H1 (cell line): Measurements from ENCODE around the gene METTL8. TPM values are rescaled to one million over a fixed set of nuclear protein-coding genes. Genes with fewer than 3 reads are reported as not detected.

Source experiments
- ASH2L ChIP-seq: fragments of 200-600, 300-600 bp; sonication (generic); IDR thresholded peaks from one replicate; pipeline ENCODE4 v1.7.1; 2017; ENCODE audit warnings: low read length
- BCL11A ChIP-seq, 2 experiments: IDR thresholded peaks; one replicate each; pipeline ENCODE4 v1.6.1; 2011; ENCODE audit warnings: low read depth in 2 of 2, low read length in 2 of 2, mild to moderate bottlenecking in 2 of 2
- CHD1 ChIP-seq: IDR thresholded peaks from 2 replicates; pipeline ENCODE4 v1.6.1; 2012; ENCODE audit warnings: low read depth, low read length, improper control_type of control experiment
- CHD2 ChIP-seq: IDR thresholded peaks from 2 replicates; pipeline ENCODE4 v1.6.1; 2012; ENCODE audit warnings: low read length, improper control_type of control experiment
- CREB1 ChIP-seq: IDR thresholded peaks from 2 replicates; pipeline ENCODE4 v1.6.1; 2012; ENCODE audit warnings: inconsistent platforms
- EGR1 ChIP-seq: IDR thresholded peaks from 2 replicates; pipeline ENCODE4 v1.6.1; 2011; ENCODE audit warnings: low read depth, low read length, borderline replicate concordance
- FOSL1 ChIP-seq: IDR thresholded peaks from 2 replicates; pipeline ENCODE4 v1.6.1; 2011; ENCODE audit warnings: mild to moderate bottlenecking, low read depth, low read length, moderate library complexity; ENCODE audit not compliant: insufficient read depth
- GABPA ChIP-seq: IDR thresholded peaks from 2 replicates; pipeline ENCODE4 v1.6.1; 2011; ENCODE audit warnings: mild to moderate bottlenecking, low read length, moderate library complexity, borderline replicate concordance; ENCODE audit not compliant: insufficient read depth
- KDM4A ChIP-seq: IDR thresholded peaks from one replicate; pipeline ENCODE4 v1.7.1; 2012; ENCODE audit warnings: low read depth, mild to moderate bottlenecking, moderate library complexity, low read length, inconsistent platforms; ENCODE audit not compliant: severe bottlenecking
- NRF1 ChIP-seq: IDR thresholded peaks from 2 replicates; pipeline ENCODE4 v1.6.1; 2011; ENCODE audit warnings: mild to moderate bottlenecking, low read depth, low read length, improper control_type of control experiment
- PHF8 ChIP-seq: fragments of 200-600 bp; sonication (generic); conservative IDR thresholded peaks from 2 replicates; pipeline ENCODE4 v1.7.1; 2012; ENCODE audit warnings: low read depth, mild to moderate bottlenecking, inconsistent platforms, low read length, moderate library complexity
- POLR2A ChIP-seq, 2 experiments: IDR thresholded peaks; 1 replicate in 1 of 2; 2 replicates in 1 of 2; pipeline ENCODE4 v1.6.1; 2011; ENCODE audit warnings: low read depth in 2 of 2, low read length in 2 of 2, mild to moderate bottlenecking in 2 of 2; ENCODE audit errors: control extremely low read depth in 1 of 2
- RAD21 ChIP-seq, 2 experiments: IDR thresholded peaks in 1 of 2; conservative IDR thresholded peaks in 1 of 2; 2 replicates each; pipeline ENCODE4 v1.6.1; 2011; ENCODE audit warnings: low read depth in 2 of 2, low read length in 2 of 2, improper control_type of control experiment in 1 of 2, inconsistent platforms in 1 of 2, mild to moderate bottlenecking in 1 of 2, moderate library complexity in 1 of 2
- RBBP5 ChIP-seq: IDR thresholded peaks from 2 replicates; pipeline ENCODE4 v1.7.1; 2012; ENCODE audit warnings: low read depth, mild to moderate bottlenecking, inconsistent platforms, low read length, moderate library complexity, borderline replicate concordance
- RFX5 ChIP-seq: IDR thresholded peaks from 2 replicates; pipeline ENCODE4 v1.6.1; 2011; ENCODE audit warnings: low read depth, low read length, improper control_type of control experiment, borderline replicate concordance
- RXRA ChIP-seq: IDR thresholded peaks from 2 replicates; pipeline ENCODE4 v1.6.1; 2011; ENCODE audit warnings: low read depth, mild to moderate bottlenecking, low read length, moderate library complexity; ENCODE audit not compliant: insufficient read depth
- SIX5 ChIP-seq: IDR thresholded peaks from 2 replicates; pipeline ENCODE4 v1.6.1; 2011; ENCODE audit warnings: mild to moderate bottlenecking, low read depth, low read length
- SUZ12 ChIP-seq: fragments of 200-600 bp; sonication (generic); IDR thresholded peaks from 2 replicates; pipeline ENCODE4 v1.6.1; 2012; ENCODE audit warnings: mild to moderate bottlenecking, inconsistent platforms, low read length, moderate library complexity, mixed read lengths
- TAF1 ChIP-seq: IDR thresholded peaks from 2 replicates; pipeline ENCODE4 v1.6.1; 2011; ENCODE audit warnings: mild to moderate bottlenecking, low read depth, low read length
- TBP ChIP-seq: IDR thresholded peaks from 2 replicates; pipeline ENCODE4 v1.6.1; 2011; ENCODE audit warnings: low read depth, low read length, improper control_type of control experiment
- TCF12 ChIP-seq: IDR thresholded peaks from 2 replicates; pipeline ENCODE4 v1.6.1; 2011; ENCODE audit warnings: low read depth, mild to moderate bottlenecking, low read length
- USF2 ChIP-seq: IDR thresholded peaks from 2 replicates; pipeline ENCODE4 v1.6.1; 2011; ENCODE audit warnings: low read length, improper control_type of control experiment
- YY1 ChIP-seq: IDR thresholded peaks from 2 replicates; pipeline ENCODE4 v1.6.1; 2011; ENCODE audit warnings: low read depth, mild to moderate bottlenecking, low read length
- polyA plus RNA-seq, 7 experiments: library from polyadenylated mRNA; depleted of rRNA in 3 of 7; stranded (reverse) in 5 of 7; unstranded in 2 of 7; fragments of >200 nt in 5 of 7; fragments of 200-250 nt in 2 of 7; gene quantifications; 1 replicate in 5 of 7; 2 replicates in 1 of 7; 4 replicates in 1 of 7; pipeline versions ENCODE4 v1.2.1 to v1.2.3, GENCODE V29; 2011 to 2013; ENCODE audit warnings: missing spikeins in 2 of 7, mixed read lengths in 2 of 7
- total RNA-seq: library from RNA; stranded (reverse); fragmentation: NEBNext Ultra II Directional; extraction: Animal tissue kit (Norgen Biotek cat#: 25700); gene quantifications from 2 replicates; pipeline ENCODE4 v1.2.1, GENCODE V29; 2021

METTL8 gene
- total and polyA plus RNA-seq, 2 of the 8 experiments (the other 6 are each of a cell fraction or from before 2014, with no cell fraction given) = 17.6 to 79.7 TPM

- TF ChIP-seq RAD21 (IDR thresholded peaks at IDR 0.05 in 1 of 2, conservative IDR thresholded peaks at IDR 0.05 in 1 of 2; ENCODE audit: low read depth in 2 of 2, low read length in 2 of 2) (0 out of 4 replicates have a peak, but pooled peaks of 1 of the 2 experiments have one; percentile 6), CHD1 (no peak), ASH2L (peak; percentile 94), CHD2 (peak; percentile 74; the same call in 1 of the 2 replicates), EGR1 (no peak), SIX5 (peak; percentile 75), TBP (peak; percentile 85), GABPA (0 out of 2 replicates have a peak, but pooled peaks have one; percentile 14), RBBP5 (0 out of 2 replicates have a peak, but pooled peaks have one; percentile 82), PHF8 (peak; percentile 90), TCF12 (no peak), SUZ12 (no peak), BCL11A (IDR thresholded peaks at IDR 0.05; ENCODE audit: low read depth in 2 of 2, low read length in 2 of 2) (no peak), CREB1 (peak; percentile 40), RXRA (no peak), RFX5 (no peak), KDM4A (peak; percentile 51), FOSL1 (no peak), NRF1 (no peak), USF2 (0 out of 2 replicates have a peak, but pooled peaks have one; percentile 27), POLR2A (IDR thresholded peaks at IDR 0.05; ENCODE audit: control extremely low read depth in 1 of 2, low read depth in 2 of 2, low read length in 2 of 2) (peak in 1 of 2 experiments; percentile 95; a peak in 2 of 3 replicates), TAF1 (peak; percentile 81), YY1 (0 out of 2 replicates have a peak, but pooled peaks have one; percentile 12)
These were observed 511 bp upstream of the METTL8 start, which contains the start of gene DCAF17 (continued) for GRCh38 chr2:171434013-171434989.
